Activated CD4-positive, CD25-positive, alpha-beta regulatory T cell (primary cell): Measurements from ENCODE around the gene MPRIP.

Experiments used
- DNase-seq, 4 experiments: peaks; one replicate each; lab custom pipeline; 2025; lab: John Stamatoyannopoulos, UW

Gene MPRIP

DNA sequence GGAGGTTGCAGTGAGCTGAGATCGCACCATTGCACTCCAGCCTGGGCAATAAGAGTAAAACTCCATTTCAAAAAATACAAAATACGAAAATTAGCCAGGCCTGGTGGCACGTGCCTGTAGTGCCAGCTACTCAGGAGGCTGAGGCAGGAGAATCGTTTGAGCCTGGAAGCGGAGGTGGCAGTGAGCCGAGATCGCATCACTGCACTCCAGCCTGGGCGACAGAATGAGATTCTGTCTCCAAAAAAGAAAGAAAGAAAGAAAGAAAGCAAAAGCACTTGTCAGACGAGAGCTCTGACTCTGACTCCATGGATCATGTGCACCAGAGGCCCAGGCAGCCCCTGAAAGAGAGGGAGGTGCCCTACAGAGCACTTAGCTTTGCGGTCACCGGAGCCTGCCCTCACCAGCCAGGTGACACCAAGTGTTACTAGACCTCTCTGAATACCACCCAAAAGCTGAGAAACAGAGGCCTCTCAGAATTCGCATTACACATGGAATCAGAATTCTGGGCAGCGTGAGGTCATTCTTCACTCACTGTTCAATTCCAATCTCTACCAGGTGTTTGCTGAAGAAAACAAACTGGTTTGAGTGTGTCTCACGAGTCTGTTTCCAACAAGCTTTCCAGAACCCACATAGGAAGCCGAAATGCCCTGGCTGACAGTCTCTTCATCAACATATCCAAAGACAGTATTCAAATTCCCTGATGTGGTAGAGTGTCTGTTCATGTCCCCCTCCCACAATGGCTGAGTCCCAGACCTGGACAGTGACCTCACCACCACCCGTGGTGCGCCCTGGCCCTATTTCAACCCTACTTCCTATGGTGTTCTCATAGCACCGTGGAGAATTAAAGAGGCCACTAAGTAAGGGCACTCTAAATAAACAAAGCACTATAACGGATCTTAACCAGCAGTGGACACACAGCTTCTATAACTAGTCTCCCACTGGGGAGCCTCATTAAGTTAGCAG is 193.2 kb downstream of the MPRIP start:
- DNase-seq = no peak

DNA sequence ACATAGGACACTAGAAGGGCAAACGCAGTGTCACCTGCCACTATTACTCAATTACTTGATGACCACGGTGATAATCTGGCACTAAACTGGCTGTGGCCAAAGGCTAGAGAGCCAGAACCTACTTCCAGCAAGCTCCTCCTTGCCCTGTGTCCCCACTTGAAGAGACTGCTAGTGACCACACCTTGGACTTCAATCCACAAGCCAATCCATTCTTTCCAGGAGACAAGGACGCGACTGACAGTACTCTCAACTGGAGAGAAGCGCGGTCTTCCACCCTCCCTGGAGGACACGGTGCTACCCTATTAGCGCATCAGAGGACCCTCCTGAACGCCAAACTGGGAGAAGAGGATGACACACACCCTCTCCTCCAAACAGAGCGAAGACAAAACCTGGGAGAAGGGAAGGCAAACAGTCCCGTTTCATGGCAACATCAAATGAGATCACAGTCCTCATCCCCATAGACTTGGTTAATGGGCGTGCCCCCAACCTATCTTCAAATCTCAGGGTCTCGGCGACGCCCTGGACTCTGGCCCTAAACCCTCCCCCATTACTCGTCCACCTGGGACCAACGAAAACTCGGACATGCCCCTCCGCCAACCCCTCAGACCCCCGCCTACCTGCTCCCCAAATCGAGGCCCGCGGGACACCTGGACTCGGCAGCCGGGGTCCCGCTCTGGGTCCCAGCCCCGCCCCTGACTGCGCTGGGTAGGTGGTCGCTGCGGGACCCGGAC is 194.2 kb downstream of the MPRIP start:
- DNase-seq = no peak

GRCh38 chr17:17237026-17237799 is 195.0 kb downstream of the MPRIP start, which contains the start of gene FLCN:
Gene FLCN, minus strand, starts transcription at chr17:17237168. Its CDS starts 9,031 bp downstream, at chr17:17228137.
- peak; percentile 76 to 79 (median 76) for DNase-seq

- DNase-seq = no peak
Observed at GRCh38 chr17:17239832-17240231, 197.6 kb downstream of the MPRIP start.

GRCh38 chr17:17241656-17242055 is 199.4 kb downstream of the MPRIP start:
- no peak for DNase-seq

DNA sequence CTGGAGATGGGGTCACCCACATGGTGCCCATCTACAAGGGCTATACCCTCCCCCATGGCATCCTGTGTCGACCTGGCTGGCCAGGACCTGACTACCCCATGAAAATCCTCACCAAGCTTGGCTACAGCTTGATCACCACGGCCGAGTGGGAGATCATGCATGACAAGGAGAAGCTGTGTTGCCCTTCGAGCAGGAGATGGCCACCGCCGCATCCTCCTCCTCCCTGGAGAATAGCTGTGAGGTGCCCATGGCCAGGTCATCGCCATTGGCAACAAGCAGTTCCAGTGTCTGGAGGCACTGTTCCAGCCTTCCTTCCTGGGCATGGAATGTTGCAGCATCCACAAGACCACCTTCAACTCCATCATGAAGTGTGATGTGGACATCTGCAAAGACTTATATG is 200.0 kb downstream of the MPRIP start:
- no peak for DNase-seq
